ENCODE measurements around the gene CDCA3. TPM values are rescaled to one million over a fixed set of nuclear protein-coding genes. Genes with fewer than 3 reads are reported as not detected.

CDCA3 gene
- total and polyA plus RNA-seq, 2 of the 4 experiments (the other 2 are of a cell fraction) = 23.5 to 61.0 TPM

GRCh38 chr12:6827437-6827911 lies 23.6 kb downstream of the CDCA3 start:
- Histone ChIP-seq H3K79me1 (ENCODE audit: low read depth in 1 of 2, low read length in 2 of 2) (peaks cover 11 to 66% of the 10 kb centered on the region in 2 experiments), H2AK5ac (ENCODE audit: low read depth, low read length) (peak overlapping the region; percentile 97), H3K4ac (ENCODE audit: low read depth, low read length) (peak overlapping the region; percentile 97), H2AFZ (replicated peaks; ENCODE audit: low read length, poor library complexity) (peak overlapping the region; percentile 89), H3K4me3 (ENCODE audit: insufficient read depth, low read depth, low read length) (no peak overlapping the region), H3K9me3 (ENCODE audit: control insufficient read depth, insufficient read depth, low read length) (no peaks in the 10 kb centered on the region), H3K56ac (ENCODE audit: extremely low read depth, insufficient read depth, low read length) (no peak overlapping the region), H3K9me1 (ENCODE audit: insufficient read depth, low read length) (peaks cover 6% of the 10 kb centered on the region), H2BK5ac (ENCODE audit: low read depth, low read length, poor library complexity, severe bottlenecking) (peak overlapping the region; percentile 71), H3K9ac (ENCODE audit: low read depth, low read length) (peak overlapping the region; percentile 55), H3K27me3 (ENCODE audit: control insufficient read depth, insufficient read depth, low read length) (no peaks in the 10 kb centered on the region; the same call in 1 of the 2 replicates), H2BK120ac (ENCODE audit: low read depth, low read length) (peak overlapping the region; percentile 85; the same call in 1 of the 2 replicates), H3K4me1 (ENCODE audit: control insufficient read depth, insufficient read depth, low read length) (peaks cover 15% of the 10 kb centered on the region), H3K18ac (ENCODE audit: low read depth, low read length) (no peak overlapping the region), H2AK9ac (replicated peaks; ENCODE audit: low read depth, low read length, poor library complexity) (peak overlapping the region; percentile 93), H3K27ac (ENCODE audit: insufficient read depth, low read length) (peak overlapping the region; percentile 63), H2BK15ac (ENCODE audit: low read depth, low read length) (no peak overlapping the region), H4K5ac (ENCODE audit: low read depth, low read length) (no peak overlapping the region), H3K14ac (replicated peaks; ENCODE audit: low read depth, low read length) (peak overlapping the region; percentile 98), H4K20me1 (ENCODE audit: insufficient read depth, low read length) (peaks cover 9% of the 10 kb centered on the region; the same call in 1 of the 2 replicates), H3K4me2 (ENCODE audit: low read depth, low read length) (peak overlapping the region; percentile 80), H3K23ac (ENCODE audit: low read depth, low read length) (peak overlapping the region; percentile 83; the same call in 1 of the 2 replicates), H3K36me3 (ENCODE audit: control insufficient read depth, insufficient read depth, low read length) (peaks cover 21% of the 10 kb centered on the region), H4K91ac (ENCODE audit: insufficient read depth, low read depth, low read length) (peak overlapping the region; percentile 88), H2BK20ac (ENCODE audit: low read depth, low read length) (no peak overlapping the region), H4K8ac (ENCODE audit: low read depth in 2 of 2, low read length in 2 of 2) (peak overlapping the region; percentile 3 to 89)
- POLR2A ChIA-PET (ENCODE audit: unreplicated experiment) = interaction anchor here (0.8 kb wide), 1 partner anchor 257 kb away, joined by 3 read pairs; no protein-coding TSS in a partner anchor
- no CpG with 5 or more reads among the region's 8 CpGs for WGBS, 2 experiments (ENCODE audit: extremely low coverage in 2 of 2, insufficient read length in 1 of 2)
- BruUV-seq (replicated peaks) = no TSS peak
- ATAC-seq (ENCODE audit: low read depth) (peak; percentile 56), DNase-seq (peak; percentile 79)
- intact Hi-C loops (cut with micrococcal nuclease) = loop anchor here (5.0 kb wide), 1 partner anchor 140 kb away; the partner anchor contains the start of gene ZNF384
- CTCF ChIA-PET = no interaction called here
- in situ Hi-C loops (cut with MboI; ENCODE audit: low sequenced_read_pairs) = loop anchor here (5.0 to 10.0 kb wide), 2 partner anchors 75 to 213 kb away; partner anchors contain the start of gene MLF2
- dilution Hi-C loops (cut with HindIII; ENCODE audit: low sequenced_read_pairs, unreplicated experiment) = no loop called here
- TF ChIP-seq, protein P1, sequence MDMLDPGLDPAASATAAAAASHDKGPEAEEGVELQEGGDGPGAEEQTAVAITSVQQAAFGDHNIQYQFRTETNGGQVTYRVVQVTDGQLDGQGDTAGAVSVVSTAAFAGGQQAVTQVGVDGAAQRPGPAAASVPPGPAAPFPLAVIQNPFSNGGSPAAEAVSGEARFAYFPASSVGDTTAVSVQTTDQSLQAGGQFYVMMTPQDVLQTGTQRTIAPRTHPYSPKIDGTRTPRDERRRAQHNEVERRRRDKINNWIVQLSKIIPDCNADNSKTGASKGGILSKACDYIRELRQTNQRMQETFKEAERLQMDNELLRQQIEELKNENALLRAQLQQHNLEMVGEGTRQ (IDR thresholded peaks at IDR 0.05; ENCODE audit: low read depth, low read length) = peak; percentile 85
- no peak for TF ChIP-seq RAD21 (IDR thresholded peaks at IDR 0.05; ENCODE audit: low read length)
- TF ChIP-seq POLR2A (IDR thresholded peaks at IDR 0.05; ENCODE audit: low read depth, low read length) = no peak
- TF ChIP-seq MAZ (IDR thresholded peaks at IDR 0.05; ENCODE audit: borderline replicate concordance, low read depth, low read length) = no peak
- no peak for TF ChIP-seq SMC3 (IDR thresholded peaks at IDR 0.05; ENCODE audit: low read depth, low read length)
- TF ChIP-seq CHD1 (IDR thresholded peaks at IDR 0.05; ENCODE audit: low read depth, low read length) = no peak
- TF ChIP-seq RFX5 (IDR thresholded peaks at IDR 0.05; ENCODE audit: low read depth, low read length) = no peak
- no peak for TF ChIP-seq RCOR1 (IDR thresholded peaks at IDR 0.05; ENCODE audit: insufficient replicate concordance, low read length)
- peak; percentile 71; the same call in 1 of the 2 replicates for TF ChIP-seq MXI1 (IDR thresholded peaks at IDR 0.05; ENCODE audit: borderline replicate concordance, low read depth, low read length)
- no peak for TF ChIP-seq CTCF (conservative IDR thresholded peaks at IDR 0.05; ENCODE audit: low read depth, low read length)
- no peak for TF ChIP-seq NFE2L2 (IDR thresholded peaks at IDR 0.05; ENCODE audit: low read depth, low read length)
